CD4-positive, alpha-beta T cell treated with Interleukin-6 at 100 ng/mL for 8 hours (primary cell): ENCODE results near the gene PRPF6.

ENCODE experiments used
- DNase-seq: peaks from one replicate; pipeline ENCODE4 v3.0.0-alpha.2; 2020; ENCODE audit warnings: mixed read lengths, low spot score

The PRPF6 gene

GRCh38 chr20:63945031-63945658, 35.8 kb upstream of the PRPF6 start:
- no peak for DNase-seq

DNA sequence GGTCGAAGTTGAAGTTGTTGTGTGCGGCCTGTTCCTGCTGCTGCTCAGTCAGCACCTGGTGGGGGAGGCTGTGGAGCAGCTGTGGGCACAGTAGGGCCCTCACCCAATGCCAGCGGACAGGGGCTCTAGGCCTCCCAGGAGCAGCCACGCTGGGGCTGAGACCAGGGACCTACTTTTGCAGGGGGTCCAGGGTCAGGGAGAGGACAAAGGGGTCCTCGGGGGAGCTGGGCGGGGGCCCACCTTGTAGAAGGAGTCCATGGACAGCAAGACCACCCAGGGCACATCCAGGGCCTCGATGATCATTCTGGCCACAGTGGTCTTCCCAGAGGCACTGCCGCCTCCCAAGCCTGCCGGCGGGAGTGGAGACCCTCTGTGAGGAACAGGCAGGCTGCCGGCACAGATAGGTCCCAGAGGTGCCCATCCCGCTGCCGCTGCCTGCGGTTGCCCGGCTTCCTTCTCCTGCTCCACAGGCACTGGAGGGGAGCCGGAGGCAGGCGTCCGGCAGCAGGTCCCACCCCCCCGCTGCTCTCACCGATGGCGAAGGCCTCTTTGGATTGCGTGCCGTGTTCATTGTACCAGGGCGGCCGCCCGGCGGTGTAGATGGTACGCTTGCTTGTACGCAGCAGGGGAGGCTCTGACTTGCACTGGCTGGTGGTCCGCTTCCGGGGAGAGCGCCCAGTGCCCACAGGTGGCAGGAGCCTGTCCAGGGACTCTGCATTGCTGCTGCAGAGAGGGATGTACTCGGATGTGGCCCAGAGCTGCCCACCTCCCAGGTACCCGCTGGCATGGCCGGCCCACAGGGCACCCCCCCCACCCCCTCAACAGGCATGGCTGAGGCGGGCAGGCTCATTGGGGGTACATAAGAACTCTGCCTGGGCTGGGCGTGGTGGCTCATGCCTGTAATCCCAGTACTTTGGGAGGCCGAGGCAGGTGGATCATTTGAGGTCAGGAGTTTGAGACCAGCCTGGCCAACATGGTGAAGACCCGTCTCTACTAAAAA, 34.7 kb upstream of the PRPF6 start:
- DNase-seq, result no peak

DNA sequence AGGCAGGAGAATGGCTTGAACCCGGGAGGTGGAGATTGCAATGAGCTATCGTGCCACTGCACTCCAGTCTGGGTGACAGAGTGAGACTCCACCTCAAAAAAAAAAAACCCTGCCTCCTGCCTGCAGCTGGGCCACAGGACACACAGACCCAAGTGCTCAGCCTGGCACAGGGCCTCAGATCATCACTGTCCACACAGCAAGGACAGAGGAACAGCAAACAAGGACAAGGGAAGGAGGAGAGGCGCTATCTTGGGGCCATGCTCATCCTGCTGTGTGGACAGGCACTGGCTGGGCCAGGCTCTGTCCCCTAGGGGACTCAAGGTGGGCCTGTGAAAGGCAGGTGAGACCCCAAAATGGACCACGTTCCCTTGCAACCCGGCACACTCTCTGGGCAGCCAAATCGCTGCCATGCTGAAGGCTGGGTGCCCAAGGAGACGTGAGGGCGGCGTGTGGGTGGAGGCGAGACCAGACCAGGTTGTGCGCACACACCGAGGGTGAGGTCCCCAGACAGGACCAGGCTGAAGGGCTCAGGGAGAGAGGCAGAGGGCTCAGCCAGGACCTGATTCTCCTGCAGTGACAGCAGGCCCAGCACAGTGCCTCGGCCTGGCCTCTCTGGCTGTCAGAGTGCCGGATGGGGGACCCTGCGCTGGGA, 33.8 kb upstream of the PRPF6 start:
- DNase-seq, result no peak

GRCh38 chr20:63947638-63948456, 33.1 kb upstream of the PRPF6 start:
- DNase-seq, result peak; percentile 27

DNA sequence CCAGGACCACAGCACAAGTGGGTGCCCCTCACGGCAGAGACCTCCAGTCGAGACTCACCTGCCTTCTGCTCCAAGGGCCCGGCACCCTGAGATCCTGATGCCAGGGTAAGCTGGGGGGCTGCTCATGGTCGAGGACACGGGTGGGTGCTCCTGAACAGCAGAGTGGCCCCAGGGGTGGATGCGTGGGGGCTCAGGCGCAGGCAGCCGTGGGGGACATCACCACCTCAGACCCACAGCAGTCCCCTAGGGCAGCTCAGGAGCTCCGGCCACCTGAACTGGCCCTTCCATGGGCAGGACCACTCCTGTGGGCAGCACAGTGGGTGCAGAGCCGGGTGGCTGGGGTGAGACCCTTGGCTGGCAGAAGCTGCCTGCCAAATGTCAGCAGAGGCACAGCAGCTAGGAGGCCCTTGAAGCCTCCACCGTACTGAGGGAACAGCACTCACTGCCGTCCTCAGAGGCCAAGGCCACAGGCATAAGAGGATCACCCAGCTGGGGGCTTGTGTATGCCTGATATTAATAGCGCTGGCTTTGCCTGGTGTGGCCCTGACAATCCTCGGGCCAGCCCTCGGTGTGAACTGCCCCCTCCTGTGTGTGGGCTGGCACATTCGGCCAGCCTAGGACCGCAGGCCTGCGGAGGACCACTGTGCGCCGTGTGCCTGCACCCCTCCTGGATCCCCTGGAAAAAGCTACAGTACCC, 30.1 kb upstream of the PRPF6 start:
- no peak for DNase-seq

GRCh38 chr20:63951398-63952209, 29.3 kb upstream of the PRPF6 start:
- no peak for DNase-seq

DNA sequence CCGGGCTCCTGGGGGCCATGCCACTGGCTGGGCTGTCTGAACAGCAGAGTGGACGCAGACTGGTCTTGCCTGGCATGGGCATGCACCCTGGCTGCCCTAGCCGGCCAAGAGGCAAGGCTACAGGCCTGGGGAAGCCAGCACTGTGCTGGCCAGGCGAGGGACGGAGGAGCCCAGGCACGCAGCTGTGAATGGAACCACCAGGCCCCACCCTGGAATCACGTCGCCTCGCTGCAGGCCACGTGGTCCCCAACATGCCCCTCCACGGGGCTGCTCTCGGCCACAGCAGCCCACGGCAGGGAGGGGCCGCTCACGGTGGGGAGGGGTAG, 28.8 kb upstream of the PRPF6 start:
- DNase-seq, result no peak

DNA sequence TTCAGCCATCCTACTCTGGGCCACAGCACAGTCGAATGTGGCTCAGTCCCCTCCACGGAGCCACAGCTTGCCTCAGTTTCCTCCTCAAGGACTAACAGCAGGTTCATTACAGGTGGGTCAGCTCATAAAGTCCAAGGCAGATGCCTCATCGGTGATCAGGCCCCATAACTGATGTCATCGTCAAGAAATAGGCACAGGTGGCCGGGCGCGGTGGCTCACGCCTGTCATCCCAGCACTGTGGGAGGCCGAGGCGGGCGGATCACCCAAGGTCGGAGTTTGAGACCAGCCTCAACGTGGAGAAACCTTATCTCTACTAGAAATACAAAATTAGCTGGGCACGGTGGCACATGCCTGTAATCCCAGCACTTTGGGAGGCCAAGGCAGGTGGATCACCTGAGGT, 28.2 kb upstream of the PRPF6 start:
- no peak for DNase-seq

- no peak for DNase-seq
Measured at GRCh38 chr20:63953764-63954429, 27.0 kb upstream of the PRPF6 start.

DNA sequence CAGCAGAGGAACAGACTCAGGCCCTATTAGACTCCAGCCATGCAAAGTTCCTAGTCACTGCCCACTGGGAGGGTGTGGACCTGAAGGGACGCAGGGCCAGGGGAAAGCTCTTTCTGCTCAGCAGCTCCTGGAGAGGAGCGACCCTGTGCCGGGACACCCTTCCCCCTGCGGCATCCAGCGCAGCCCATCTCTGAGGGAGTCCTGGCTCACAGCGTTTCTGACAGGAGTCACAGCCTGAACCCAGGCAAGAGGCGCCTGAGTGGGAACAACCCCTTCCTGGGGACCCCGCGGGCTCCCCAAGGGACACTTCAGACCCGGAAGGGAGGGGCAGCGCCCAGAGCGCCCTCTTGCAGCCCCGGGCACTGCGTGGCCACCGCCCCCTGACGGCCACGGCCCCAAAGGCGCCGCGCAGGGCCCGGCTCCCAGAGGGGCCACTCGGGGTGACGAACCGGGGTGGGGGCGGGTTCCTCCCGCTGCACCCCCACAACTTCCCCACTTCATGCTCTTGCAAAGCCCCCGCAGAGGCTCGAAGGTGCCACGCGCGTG, 25.6 kb upstream of the PRPF6 start:
- peak; percentile 36 for DNase-seq

GRCh38 chr20:63955827-63956663, 24.9 kb upstream of the PRPF6 start, which contains the start of gene UCKL1:
UCKL1 (minus strand) TSS chr20:63956416; CDS start chr20:63956372, 44 bp downstream.
- DNase-seq, result peak; percentile 88

- no peak for DNase-seq
Measured at GRCh38 chr20:63956664-63957003, 24.3 kb upstream of the PRPF6 start.

DNA sequence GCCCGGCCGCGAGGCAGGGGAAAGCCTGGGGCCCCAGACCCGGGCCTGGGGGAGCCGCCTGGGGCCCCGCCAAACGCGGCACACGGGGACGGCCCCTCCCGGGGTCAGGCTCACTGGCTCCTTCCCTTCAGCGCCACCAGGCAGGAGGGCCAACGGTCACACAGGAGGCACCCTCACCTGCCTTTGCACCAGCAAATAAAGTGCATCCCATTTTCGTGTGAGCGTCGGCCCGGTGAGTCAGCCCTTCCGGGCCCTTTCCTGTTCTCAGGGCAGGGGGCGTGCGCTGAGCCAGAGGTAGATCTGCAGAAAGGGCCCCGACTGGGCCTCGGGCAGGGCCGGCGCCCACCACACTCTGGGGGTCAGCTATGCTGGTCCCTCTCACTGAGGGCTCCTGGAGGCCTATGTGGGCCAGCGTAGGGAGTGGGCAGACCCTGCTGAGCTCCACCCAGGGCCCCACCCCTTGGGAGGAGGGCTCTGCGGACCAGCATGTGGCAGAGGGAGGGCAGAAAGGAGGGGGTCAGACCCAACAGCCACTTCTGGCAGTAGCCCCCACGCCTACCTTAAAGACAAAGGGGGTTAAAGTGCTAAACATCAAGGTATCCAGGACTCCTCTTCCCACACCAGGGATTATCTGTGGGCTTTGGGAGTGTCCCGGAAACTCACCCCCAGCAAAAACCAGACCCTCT, 23.8 kb upstream of the PRPF6 start:
- DNase-seq, result peak; percentile 73

- DNase-seq, result no peak
Measured at GRCh38 chr20:63957690-63958441, 23.1 kb upstream of the PRPF6 start.

DNA sequence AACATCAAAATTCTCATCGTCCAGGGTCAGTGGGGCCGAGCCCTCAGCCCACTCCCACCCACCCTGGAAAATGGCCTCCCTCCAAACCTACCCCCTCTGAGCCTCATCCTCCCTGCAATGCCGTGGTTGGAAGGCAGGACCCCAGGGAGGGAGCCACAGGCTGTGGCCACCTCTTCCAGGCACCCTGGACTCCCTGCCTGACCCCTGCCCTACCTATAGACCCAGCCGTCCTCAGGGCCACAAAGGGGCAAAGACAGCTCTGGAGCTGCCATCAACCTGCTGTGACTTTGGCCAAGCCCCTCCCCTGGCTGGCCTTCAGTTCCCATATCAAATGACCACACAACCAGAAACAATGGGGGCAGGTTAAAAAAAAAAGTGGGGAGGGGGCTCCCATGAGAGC, 22.5 kb upstream of the PRPF6 start:
- DNase-seq, result no peak

DNA sequence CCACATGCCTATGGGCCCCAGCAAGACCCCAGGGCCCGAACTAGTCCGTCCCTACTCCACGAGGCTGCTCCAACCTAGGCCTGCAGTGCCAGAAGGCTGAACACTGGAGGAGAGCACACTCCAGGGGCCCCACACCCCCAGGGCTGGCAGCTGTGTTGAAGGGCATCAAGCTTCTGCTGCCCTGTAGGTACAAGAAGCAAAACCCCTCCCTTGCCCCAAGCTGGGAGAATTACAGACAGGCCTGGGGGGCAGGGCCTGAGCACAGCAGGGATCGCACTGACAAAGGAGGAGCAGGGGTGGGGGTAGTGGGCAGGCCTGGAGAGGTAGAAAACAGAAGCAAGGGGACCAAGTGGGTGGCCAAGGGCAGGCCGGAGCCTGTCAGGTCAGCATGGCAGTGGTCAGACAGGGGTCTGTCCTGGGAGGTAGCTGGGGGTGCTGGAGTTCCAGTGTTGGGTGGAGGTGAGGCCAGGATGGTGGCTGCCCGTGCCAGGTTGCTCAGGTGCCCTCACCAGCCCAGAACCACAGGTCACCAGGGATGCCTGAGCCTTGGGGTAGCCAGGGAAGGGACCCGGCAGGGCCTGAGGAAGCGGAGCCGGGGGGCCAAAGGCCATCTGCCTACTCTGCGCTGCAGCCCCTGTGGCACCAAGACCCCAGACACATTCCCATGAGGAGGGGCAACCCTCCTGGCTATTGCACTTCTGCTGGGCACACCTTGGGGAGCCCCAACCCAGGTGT, 21.8 kb upstream of the PRPF6 start:
- DNase-seq, result no peak

GRCh38 chr20:63959699-63960075, 21.2 kb upstream of the PRPF6 start:
- DNase-seq, result no peak
